ENCODE data around the gene ARPIN.

ARPIN gene

DNA sequence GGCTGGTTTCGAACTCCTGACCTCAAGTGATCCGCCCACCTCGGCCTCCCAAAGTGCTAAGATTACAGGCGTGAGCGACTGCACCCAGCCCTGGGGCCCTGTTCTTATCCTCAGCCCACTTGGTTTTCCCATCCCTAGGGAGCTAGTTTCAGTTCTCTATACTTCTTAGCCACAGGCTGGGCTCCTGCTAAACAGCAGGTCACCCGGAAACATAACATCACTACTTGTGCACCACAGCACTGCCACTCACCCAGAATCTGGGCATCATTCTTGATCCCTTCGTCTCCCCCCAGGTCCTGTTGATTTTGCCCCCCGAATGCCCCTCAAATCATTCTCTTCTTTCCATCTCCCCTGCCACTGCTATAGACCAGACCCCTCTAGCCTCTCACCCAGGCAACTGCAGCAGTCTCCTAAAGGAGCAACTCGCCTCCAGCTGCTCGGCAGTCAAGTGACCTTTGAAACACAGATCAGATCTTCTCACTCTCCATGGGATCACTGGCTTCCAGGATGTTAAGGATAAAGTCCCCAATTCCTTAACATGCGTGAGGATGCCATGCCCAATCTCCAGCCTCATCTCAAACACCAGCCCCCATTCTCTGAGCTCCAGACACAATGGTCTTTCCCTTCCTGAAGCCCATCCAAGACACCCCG is 13.3 kb downstream of the ARPIN start:
- Histone ChIP-seq H3K4me3 (ENCODE audit: severe bottlenecking) (no peak overlapping the region), H3K4me1 (ENCODE audit: insufficient read depth, poor library complexity, severe bottlenecking) (peaks cover 2% of the 10 kb centered on the region), H3K27me3 (ENCODE audit: insufficient read depth, poor library complexity, severe bottlenecking) (no peaks in the 10 kb centered on the region), H3K9me3 (ENCODE audit: severe bottlenecking) (no peaks in the 10 kb centered on the region), H3K36me3 (ENCODE audit: low read depth) (peaks cover 22% of the 10 kb centered on the region), H3K27ac (ENCODE audit: poor library complexity, severe bottlenecking) (no peak overlapping the region)
- TF ChIP-seq, protein P1, sequence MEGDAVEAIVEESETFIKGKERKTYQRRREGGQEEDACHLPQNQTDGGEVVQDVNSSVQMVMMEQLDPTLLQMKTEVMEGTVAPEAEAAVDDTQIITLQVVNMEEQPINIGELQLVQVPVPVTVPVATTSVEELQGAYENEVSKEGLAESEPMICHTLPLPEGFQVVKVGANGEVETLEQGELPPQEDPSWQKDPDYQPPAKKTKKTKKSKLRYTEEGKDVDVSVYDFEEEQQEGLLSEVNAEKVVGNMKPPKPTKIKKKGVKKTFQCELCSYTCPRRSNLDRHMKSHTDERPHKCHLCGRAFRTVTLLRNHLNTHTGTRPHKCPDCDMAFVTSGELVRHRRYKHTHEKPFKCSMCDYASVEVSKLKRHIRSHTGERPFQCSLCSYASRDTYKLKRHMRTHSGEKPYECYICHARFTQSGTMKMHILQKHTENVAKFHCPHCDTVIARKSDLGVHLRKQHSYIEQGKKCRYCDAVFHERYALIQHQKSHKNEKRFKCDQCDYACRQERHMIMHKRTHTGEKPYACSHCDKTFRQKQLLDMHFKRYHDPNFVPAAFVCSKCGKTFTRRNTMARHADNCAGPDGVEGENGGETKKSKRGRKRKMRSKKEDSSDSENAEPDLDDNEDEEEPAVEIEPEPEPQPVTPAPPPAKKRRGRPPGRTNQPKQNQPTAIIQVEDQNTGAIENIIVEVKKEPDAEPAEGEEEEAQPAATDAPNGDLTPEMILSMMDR (IDR thresholded peaks at IDR 0.05; ENCODE audit: poor library complexity, severe bottlenecking): no peak
- ATAC-seq (ENCODE audit: low read depth) (no peak), DNase-seq (ENCODE audit: low spot score) (no peak)

DNA sequence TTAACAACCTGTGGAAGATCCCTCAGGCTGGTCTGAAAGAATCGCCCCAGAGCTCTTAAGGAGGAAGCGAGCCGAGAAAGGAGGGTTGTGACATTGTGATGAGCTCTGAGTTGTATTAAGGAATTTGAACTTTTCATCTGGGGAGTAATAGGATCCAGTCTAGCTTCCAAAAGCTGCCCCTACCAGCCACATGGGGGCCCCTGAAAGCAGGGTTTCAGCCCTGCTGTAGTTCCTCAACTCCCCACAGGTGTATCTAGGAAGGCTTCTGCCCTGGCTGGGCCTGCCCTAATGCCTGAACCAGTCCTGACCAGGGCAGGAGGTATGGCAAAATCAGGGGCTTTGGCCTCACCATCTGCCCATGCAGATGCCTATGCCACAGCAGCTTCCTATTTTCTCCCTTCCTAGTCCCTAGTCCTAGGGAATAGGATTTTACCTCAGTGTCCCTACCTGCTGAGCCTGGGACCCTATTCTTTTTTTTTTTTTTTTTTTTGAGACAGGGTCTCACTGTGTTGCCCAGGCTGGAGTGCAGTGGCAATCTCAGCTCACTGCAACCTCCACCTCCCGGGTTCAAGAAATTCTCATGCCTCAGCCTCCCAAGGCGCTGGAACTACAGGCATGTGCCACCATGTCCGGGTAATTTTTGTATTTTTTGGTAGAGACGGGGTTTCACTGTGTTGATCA is 14.0 kb downstream of the ARPIN start:
- TF ChIP-seq, protein P1 (IDR thresholded peaks at IDR 0.05; ENCODE audit: poor library complexity, severe bottlenecking): peak; percentile 99
- Histone ChIP-seq H3K4me1 (ENCODE audit: insufficient read depth, poor library complexity, severe bottlenecking) (peaks cover 3% of the 10 kb centered on the region), H3K27ac (ENCODE audit: poor library complexity, severe bottlenecking) (no peak overlapping the region), H3K9me3 (ENCODE audit: severe bottlenecking) (no peaks in the 10 kb centered on the region), H3K27me3 (ENCODE audit: insufficient read depth, poor library complexity, severe bottlenecking) (no peaks in the 10 kb centered on the region), H3K36me3 (ENCODE audit: low read depth) (peaks cover 17% of the 10 kb centered on the region), H3K4me3 (ENCODE audit: severe bottlenecking) (no peak overlapping the region)
- ATAC-seq (ENCODE audit: low read depth): peak; percentile 86
- peak; percentile 80 for DNase-seq (ENCODE audit: low spot score)

DNA sequence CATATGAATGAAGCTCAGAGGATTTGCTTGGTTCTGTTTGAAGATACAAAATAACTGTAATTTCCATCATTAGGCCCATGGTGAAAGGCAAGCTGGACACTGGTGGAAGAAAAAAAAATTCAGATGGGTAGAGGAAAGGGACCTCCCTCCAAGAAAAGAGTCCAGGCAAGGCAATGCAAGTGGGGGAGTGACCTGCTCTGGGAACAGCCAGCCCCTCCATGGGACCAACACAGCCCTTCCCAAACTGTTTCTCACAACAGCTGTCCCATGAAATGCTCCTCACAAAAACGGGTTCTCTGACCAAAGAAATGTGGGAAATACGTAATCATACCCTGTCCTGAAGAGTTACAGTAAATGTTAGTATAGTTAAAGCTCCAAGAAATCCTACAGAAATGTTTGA is 14.6 kb downstream of the ARPIN start:
- Histone ChIP-seq H3K27ac (ENCODE audit: poor library complexity, severe bottlenecking) (no peak overlapping the region), H3K27me3 (ENCODE audit: insufficient read depth, poor library complexity, severe bottlenecking) (no peaks in the 10 kb centered on the region), H3K36me3 (ENCODE audit: low read depth) (peaks cover 17% of the 10 kb centered on the region), H3K9me3 (ENCODE audit: severe bottlenecking) (no peaks in the 10 kb centered on the region), H3K4me3 (ENCODE audit: severe bottlenecking) (no peak overlapping the region), H3K4me1 (ENCODE audit: insufficient read depth, poor library complexity, severe bottlenecking) (peaks cover 3% of the 10 kb centered on the region)
- TF ChIP-seq, protein P1 (IDR thresholded peaks at IDR 0.05; ENCODE audit: poor library complexity, severe bottlenecking): no peak
- ATAC-seq (ENCODE audit: low read depth) (no peak), DNase-seq (ENCODE audit: low spot score) (no peak)

DNA sequence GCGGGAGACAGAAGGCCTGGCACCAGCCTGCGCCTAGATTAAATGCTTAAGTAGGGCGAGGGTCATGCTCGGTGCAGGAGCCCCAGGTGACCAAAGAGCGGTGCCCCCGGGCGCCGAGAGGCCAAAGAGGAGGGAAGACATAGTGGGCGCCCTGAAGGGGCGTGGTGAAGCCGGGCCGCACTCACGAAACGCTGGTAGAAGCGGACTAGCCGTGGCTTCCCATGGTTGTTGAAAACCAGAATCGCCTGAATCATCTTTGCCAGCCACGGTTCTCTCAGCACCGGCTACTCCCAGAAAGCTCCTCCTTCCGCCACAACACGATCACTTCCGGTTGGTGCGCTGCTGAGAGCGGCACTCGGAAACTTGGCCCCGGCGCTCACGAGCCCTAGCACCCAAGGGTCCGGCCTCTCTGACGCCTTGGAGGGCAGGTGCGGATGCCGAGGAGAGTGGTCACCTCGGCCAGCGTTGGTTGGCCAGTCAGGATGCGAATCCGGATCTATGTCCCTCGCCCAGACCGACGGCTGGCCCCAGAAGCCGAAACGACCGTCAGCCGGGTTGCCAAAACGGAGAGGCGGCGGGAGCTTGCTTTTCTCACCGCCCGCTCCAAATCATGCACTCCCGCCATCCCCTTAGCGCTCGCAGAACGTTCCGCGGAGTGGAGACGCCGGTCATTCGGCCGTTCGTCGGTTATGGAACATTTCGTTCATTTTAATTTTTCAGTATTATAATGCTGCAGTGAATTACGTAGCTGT is 18.9 kb downstream of the ARPIN start, which contains the start of gene AP3S2:
TSS of gene AP3S2 (minus strand) at position 299 of the 752 bp plus-strand sequence. CDS start at position 254, 45 bp downstream.
- H3K27me3 ChIP-seq (ENCODE audit: insufficient read depth, poor library complexity, severe bottlenecking): no peaks in the 10 kb centered on the region
- H3K36me3 ChIP-seq (ENCODE audit: low read depth): peaks cover 29% of the 10 kb centered on the region
- H3K9me3 ChIP-seq (ENCODE audit: severe bottlenecking): no peaks in the 10 kb centered on the region
- peaks cover 13% of the 10 kb centered on the region for H3K4me1 ChIP-seq (ENCODE audit: insufficient read depth, poor library complexity, severe bottlenecking)
- TF ChIP-seq, protein P1 (IDR thresholded peaks at IDR 0.05; ENCODE audit: poor library complexity, severe bottlenecking): no peak
- H3K27ac ChIP-seq (ENCODE audit: poor library complexity, severe bottlenecking): peak within 1 kb of the TSS; percentile 70
- DNase-seq (ENCODE audit: low spot score) (peak; percentile 95), ATAC-seq (ENCODE audit: low read depth) (peak; percentile 90)
- H3K4me3 ChIP-seq (ENCODE audit: severe bottlenecking): peak within 1 kb of the TSS; percentile 86

Measured in RWPE2 (cell line).